ENCODE data around the gene CALN1. TPM values are rescaled to one million over a fixed set of nuclear protein-coding genes. Genes with fewer than 3 reads are reported as not detected.
"Not testable (repeated sequence)": the region's sequence is repeated elsewhere in the genome, so short reads cannot be mapped to it uniquely, and the experiment has no call there.

Gene CALN1
- total RNA-seq, 2 donors from 2014 or later = 4.3 to 6.9 TPM

GRCh38 chr7:71824006-71824760, 588.0 kb downstream of the CALN1 start:
- H3K4me1 Mint-ChIP-seq = no peaks in the 10 kb centered on the region
- H3K27ac Mint-ChIP-seq = no peak overlapping the region
- no peak overlapping the region for H3K4me3 Mint-ChIP-seq
- Histone ChIP-seq H3K9me3 (ENCODE audit: control insufficient read depth, low read length) (no peaks in the 10 kb centered on the region), H3K27me3 (ENCODE audit: control insufficient read depth, insufficient read depth, low read length, poor library complexity, severe bottlenecking) (no peaks in the 10 kb centered on the region), H3K27ac (ENCODE audit: low read depth, low read length) (no peak overlapping the region), H3K4me1 (ENCODE audit: control insufficient read depth, insufficient read depth, low read length) (no peaks in the 10 kb centered on the region), H3K36me3 (ENCODE audit: control insufficient read depth, insufficient read depth, low read length) (no peaks in the 10 kb centered on the region), H3K9ac (ENCODE audit: extremely low read depth, low read length, poor library complexity, severe bottlenecking) (no peak overlapping the region), H3K4me3 (ENCODE audit: low read length) (no peak overlapping the region)
- no peak for TF ChIP-seq CTCF (conservative IDR thresholded peaks at IDR 0.05)
- DNase-seq = peak; percentile 66
- peaks cover 9% of the 10 kb centered on the region for H3K9me3 Mint-ChIP-seq
- no peaks in the 10 kb centered on the region for H3K27me3 Mint-ChIP-seq (ENCODE audit: insufficient read depth)
- H3K36me3 Mint-ChIP-seq (ENCODE audit: low read depth) = no peaks in the 10 kb centered on the region
- WGBS, 2 experiments (ENCODE audit: insufficient coverage in 1 of 2, insufficient read length in 1 of 2) = 66 to 79% methylated on average over 8 to 9 of the region's 9 CpGs

- not testable (repeated sequence) for H3K27ac ChIP-seq (ENCODE audit: low read depth, low read length); H3K9me3 ChIP-seq (ENCODE audit: control insufficient read depth, low read length); H3K9me3 Mint-ChIP-seq; H3K27me3 ChIP-seq (ENCODE audit: control insufficient read depth, insufficient read depth, low read length, poor library complexity, severe bottlenecking); H3K36me3 Mint-ChIP-seq (ENCODE audit: low read depth); H3K4me1 ChIP-seq (ENCODE audit: control insufficient read depth, insufficient read depth, low read length); H3K27me3 Mint-ChIP-seq (ENCODE audit: insufficient read depth); H3K4me3 Mint-ChIP-seq; H3K4me3 ChIP-seq (ENCODE audit: low read length); H3K9ac ChIP-seq (ENCODE audit: extremely low read depth, low read length, poor library complexity, severe bottlenecking); H3K4me1 Mint-ChIP-seq; H3K36me3 ChIP-seq (ENCODE audit: control insufficient read depth, insufficient read depth, low read length); DNase-seq; H3K27ac Mint-ChIP-seq
- 90 to 94% methylated on average over 5 to 8 of the region's 8 CpGs for WGBS, 2 experiments (ENCODE audit: insufficient coverage in 1 of 2, insufficient read length in 1 of 2)
Measured at GRCh38 chr7:71822406-71822805, 589.7 kb downstream of the CALN1 start.

- no peaks in the 10 kb centered on the region for H3K36me3 ChIP-seq (ENCODE audit: control insufficient read depth, insufficient read depth, low read length)
- no peak overlapping the region for H3K4me3 Mint-ChIP-seq
- no peak overlapping the region for H3K27ac ChIP-seq (ENCODE audit: low read depth, low read length)
- H3K4me1 Mint-ChIP-seq = no peaks in the 10 kb centered on the region
- H3K9ac ChIP-seq (ENCODE audit: extremely low read depth, low read length, poor library complexity, severe bottlenecking) = no peak overlapping the region
- no peaks in the 10 kb centered on the region for H3K9me3 ChIP-seq (ENCODE audit: control insufficient read depth, low read length)
- no peaks in the 10 kb centered on the region for H3K4me1 ChIP-seq (ENCODE audit: control insufficient read depth, insufficient read depth, low read length)
- TF ChIP-seq CTCF (conservative IDR thresholded peaks at IDR 0.05) = no peak
- no peak overlapping the region for H3K4me3 ChIP-seq (ENCODE audit: low read length)
- no peaks in the 10 kb centered on the region for H3K36me3 Mint-ChIP-seq (ENCODE audit: low read depth)
- peaks cover 10% of the 10 kb centered on the region for H3K9me3 Mint-ChIP-seq
- no peak for DNase-seq
- no peaks in the 10 kb centered on the region for H3K27me3 Mint-ChIP-seq (ENCODE audit: insufficient read depth)
- 93 to 100% methylated on average over 1 of the region's 1 CpG for WGBS, 2 experiments (ENCODE audit: insufficient coverage in 1 of 2, insufficient read length in 1 of 2)
- H3K27ac Mint-ChIP-seq = no peak overlapping the region
- H3K27me3 ChIP-seq (ENCODE audit: control insufficient read depth, insufficient read depth, low read length, poor library complexity, severe bottlenecking) = no peaks in the 10 kb centered on the region
Measured at GRCh38 chr7:71817916-71818315, 594.2 kb downstream of the CALN1 start.

Measured in endodermal cell (in vitro differentiated cells).